Muscle of leg (tissue), 11 donors: ENCODE results near the gene HLA-DRB5. TPM values are rescaled to one million over a fixed set of nuclear protein-coding genes. Genes with fewer than 3 reads are reported as not detected.
A peak's percentile ranks its signal among the peaks of the same experiment; 100 is the strongest.
"Not testable (repeated sequence)": the region's sequence is repeated elsewhere in the genome, so short reads cannot be mapped to it uniquely, and the experiment has no call there.

Experiments used
- DNase-seq: peaks from one replicate; pipeline ENCODE4 v3.0.0; 2013
- H3K27ac ChIP-seq: one replicate; pipeline ENCODE4 v1.5.1; 2013; ENCODE audit warnings: mild to moderate bottlenecking, low read length, control low read depth
- H3K27me3 ChIP-seq: one replicate; pipeline ENCODE4 v1.6.1; 2013; ENCODE audit warnings: low read length; ENCODE audit not compliant: control insufficient read depth, insufficient read depth
- H3K36me3 ChIP-seq: one replicate; pipeline ENCODE4 v1.6.1; 2013; ENCODE audit warnings: low read length; ENCODE audit not compliant: control insufficient read depth, insufficient read depth
- H3K4me1 ChIP-seq: one replicate; pipeline ENCODE4 v1.6.1; 2013; ENCODE audit warnings: low read length; ENCODE audit not compliant: control insufficient read depth, insufficient read depth
- H3K4me3 ChIP-seq: one replicate; pipeline ENCODE4 v1.5.1; 2013; ENCODE audit warnings: low read length, control low read depth
- H3K9me3 ChIP-seq: replicated peaks from 2 replicates; pipeline ENCODE4 v1.6.1; 2013; ENCODE audit warnings: low read depth, low read length; ENCODE audit not compliant: control insufficient read depth
- WGBS: methylation state at CpG from one replicate; pipeline ENCODE4 v1.1.5; 2013; ENCODE audit warnings: missing lambda C conversion rate; ENCODE audit not compliant: insufficient coverage; 5-methylcytosine and 5-hydroxymethylcytosine counted together
- polyA plus RNA-seq, 8 donors: library from polyadenylated mRNA; unstranded; fragments of 120-200 nt; gene quantifications; one replicate each; pipeline versions ENCODE4 v1.2.1 to v1.2.3, GENCODE V29; 2013; ENCODE audit warnings: inconsistent platforms in 1 of 8, low replicate concordance in 1 of 8; ENCODE audit not compliant: insufficient read length in 8 of 8, insufficient read depth in 1 of 8
- total RNA-seq: library from RNA; stranded (reverse); fragments of 120-200 nt; gene quantifications from one replicate; pipeline ENCODE4 v1.2.4, GENCODE V29; 2013

Gene HLA-DRB5
- total and polyA plus RNA-seq, 9 donors: 2.3 to 15.3 (median 4.2) TPM

- Histone ChIP-seq H3K4me1 (no peaks in the 10 kb centered on the region), H3K27ac (no peak overlapping the region), H3K9me3 (no peaks in the 10 kb centered on the region), H3K36me3 (no peaks in the 10 kb centered on the region), H3K4me3 (no peak overlapping the region), H3K27me3 (peaks cover 2% of the 10 kb centered on the region)
- no CpG with 5 or more reads among the region's 1 CpG for WGBS
- no peak for DNase-seq
Observed at GRCh38 chr6:32517654-32518445, 12.2 kb downstream of the HLA-DRB5 start.

GRCh38 chr6:32501016-32501415 lies 29.1 kb downstream of the HLA-DRB5 start:
- Histone ChIP-seq H3K36me3 (no peaks in the 10 kb centered on the region), H3K27ac (no peak overlapping the region), H3K4me1 (no peaks in the 10 kb centered on the region), H3K27me3 (no peaks in the 10 kb centered on the region), H3K4me3 (no peak overlapping the region), H3K9me3 (no peaks in the 10 kb centered on the region)
- no peak for DNase-seq
- 22% methylated on average over 1 of the region's 3 CpGs for WGBS

GRCh38 chr6:32492351-32492750 lies 37.7 kb downstream of the HLA-DRB5 start:
- no peaks in the 10 kb centered on the region for H3K27me3 ChIP-seq
- H3K36me3 ChIP-seq: no peaks in the 10 kb centered on the region
- no peak for DNase-seq
- H3K9me3 ChIP-seq: no peaks in the 10 kb centered on the region
- H3K4me1 ChIP-seq: no peaks in the 10 kb centered on the region
- no peak overlapping the region for H3K27ac ChIP-seq
- H3K4me3 ChIP-seq: no peak overlapping the region

- Histone ChIP-seq H3K9me3 (no peaks in the 10 kb centered on the region), H3K36me3 (no peaks in the 10 kb centered on the region), H3K27me3 (no peaks in the 10 kb centered on the region), H3K4me3 (no peak overlapping the region), H3K27ac (no peak overlapping the region), H3K4me1 (no peaks in the 10 kb centered on the region)
- no peak for DNase-seq
- WGBS: no CpG with 5 or more reads among the region's 1 CpG
Observed at GRCh38 chr6:32491700-32492099, 38.4 kb downstream of the HLA-DRB5 start.

- H3K27ac ChIP-seq: no peak overlapping the region
- no peaks in the 10 kb centered on the region for H3K27me3 ChIP-seq
- no peak overlapping the region for H3K4me3 ChIP-seq
- H3K4me1 ChIP-seq: no peaks in the 10 kb centered on the region
- H3K36me3 ChIP-seq: no peaks in the 10 kb centered on the region
- 43% methylated on average over 1 of the region's 1 CpG for WGBS
- DNase-seq: no peak
- no peaks in the 10 kb centered on the region for H3K9me3 ChIP-seq
Observed at GRCh38 chr6:32488083-32488482, 42.0 kb downstream of the HLA-DRB5 start.

GRCh38 chr6:32484614-32484998 lies 45.5 kb downstream of the HLA-DRB5 start:
- H3K9me3 ChIP-seq: no peaks in the 10 kb centered on the region
- H3K4me1 ChIP-seq: no peaks in the 10 kb centered on the region
- DNase-seq: no peak
- H3K27ac ChIP-seq: no peak overlapping the region
- 30% methylated on average over 2 of the region's 4 CpGs for WGBS
- no peak overlapping the region for H3K4me3 ChIP-seq
- peaks cover 2% of the 10 kb centered on the region for H3K27me3 ChIP-seq
- H3K36me3 ChIP-seq: no peaks in the 10 kb centered on the region

GRCh38 chr6:32483968-32484613 lies 46.0 kb downstream of the HLA-DRB5 start:
- no peak for DNase-seq
- no peaks in the 10 kb centered on the region for H3K36me3 ChIP-seq
- H3K27me3 ChIP-seq: peaks cover 2% of the 10 kb centered on the region
- no peaks in the 10 kb centered on the region for H3K4me1 ChIP-seq
- no peak overlapping the region for H3K27ac ChIP-seq
- no peaks in the 10 kb centered on the region for H3K9me3 ChIP-seq
- no peak overlapping the region for H3K4me3 ChIP-seq
- 61% methylated on average over 22 of the region's 26 CpGs for WGBS

GRCh38 chr6:32475392-32476206 lies 54.5 kb downstream of the HLA-DRB5 start:
- peaks cover 2% of the 10 kb centered on the region for H3K9me3 ChIP-seq
- H3K4me3 ChIP-seq: no peak overlapping the region
- H3K4me1 ChIP-seq: no peaks in the 10 kb centered on the region
- WGBS: 69% methylated on average over 4 of the region's 13 CpGs
- H3K27ac ChIP-seq: no peak overlapping the region
- no peaks in the 10 kb centered on the region for H3K36me3 ChIP-seq
- DNase-seq: no peak
- H3K27me3 ChIP-seq: no peaks in the 10 kb centered on the region

- not testable (repeated sequence) for H3K36me3 ChIP-seq, H3K27me3 ChIP-seq, H3K4me1 ChIP-seq, H3K4me3 ChIP-seq, H3K9me3 ChIP-seq
- peak; percentile 37 for DNase-seq
- WGBS: 70% methylated on average over 6 of the region's 10 CpGs
- H3K27ac ChIP-seq: peak overlapping the region; percentile 55
Observed at GRCh38 chr6:32473376-32474348, 56.4 kb downstream of the HLA-DRB5 start.
